H1 (cell line): ENCODE measurements around the gene AK2. TPM values are rescaled to one million over a fixed set of nuclear protein-coding genes. Genes with fewer than 3 reads are reported as not detected.

Experiments used
- CTCF ChIA-PET: fragments of 300-600 bp; sonication (Branson Sonifier 250); formaldehyde crosslinking; loops from one replicate; lab custom pipeline; 2021; ENCODE audit not compliant: partially characterized antibody; lab: Charles Lee
- POLR2A ChIA-PET: fragments of 300-600 bp; sonication (Branson Sonifier 250); formaldehyde crosslinking; loops from one replicate; lab custom pipeline; 2021; ENCODE audit warnings: inconsistent platforms; ENCODE audit not compliant: partially characterized antibody; lab: Charles Lee
- DNase-seq, 2 experiments: peaks; one replicate each; pipeline versions ENCODE4 v3.0.0 to v3.0.0-alpha.2; 2010 to 2022; ENCODE audit warnings: low spot score in 2 of 2, low read depth in 1 of 2, mixed read lengths in 1 of 2
- FAIRE-seq: peaks from 2 replicates; lab custom pipeline; 2011; peaks lifted over from hg19 to GRCh38; lab: Jason Lieb, UNC
- H2AFZ ChIP-seq: 2 replicates; pipeline ENCODE4 v1.8.1; 2012; ENCODE audit warnings: low read length, inconsistent platforms
- H2AK5ac ChIP-seq: 2 replicates; pipeline ENCODE4 v1.6.1; 2013; ENCODE audit warnings: low read depth, low read length
- H2BK120ac ChIP-seq: replicated peaks from 2 replicates; pipeline ENCODE3; 2013; ENCODE audit warnings: low read depth, low read length, inconsistent platforms
- H2BK12ac ChIP-seq: 2 replicates; pipeline ENCODE4 v1.6.1; 2013; ENCODE audit warnings: low read depth, low read length
- H2BK15ac ChIP-seq: 2 replicates; pipeline ENCODE4 v1.6.1; 2013; ENCODE audit warnings: low read length
- H2BK20ac ChIP-seq: 2 replicates; pipeline ENCODE4 v1.6.1; 2013; ENCODE audit warnings: low read length
- H2BK5ac ChIP-seq: 2 replicates; pipeline ENCODE4 v1.6.1; 2013; ENCODE audit warnings: low read depth, low read length
- H3K14ac ChIP-seq: 2 replicates; pipeline ENCODE4 v1.6.1; 2013; ENCODE audit warnings: inconsistent platforms; ENCODE audit not compliant: insufficient read length
- H3K18ac ChIP-seq: 2 replicates; pipeline ENCODE4 v1.6.1; 2013; ENCODE audit warnings: low read length; ENCODE audit errors: extremely low read depth
- H3K23ac ChIP-seq: 2 replicates; pipeline ENCODE4 v1.6.1; 2013; ENCODE audit warnings: inconsistent platforms; ENCODE audit not compliant: insufficient read length
- H3K23me2 ChIP-seq: 2 replicates; pipeline ENCODE4 v1.6.1; 2013; ENCODE audit warnings: low read depth, low read length
- H3K27ac ChIP-seq: 2 replicates; pipeline ENCODE4 v1.6.1; 2011; ENCODE audit warnings: low read depth, low read length, inconsistent platforms
- H3K27me3 ChIP-seq, 4 experiments: replicated peaks in 1 of 4; 1 replicate in 1 of 4; 2 replicates in 3 of 4; pipeline versions ENCODE4 v1.6.1 to v1.8.1; 2011 to 2013; ENCODE audit warnings: low read length in 3 of 4, mild to moderate bottlenecking in 3 of 4, inconsistent platforms in 2 of 4, mixed read lengths in 2 of 4, moderate library complexity in 1 of 4; ENCODE audit not compliant: control insufficient read depth in 3 of 4, insufficient read depth in 3 of 4; ENCODE audit errors: extremely low read depth in 1 of 4
- H3K36me3 ChIP-seq, 4 experiments: 2 replicates each; pipeline versions ENCODE4 v1.6.1 to v1.8.1; 2011 to 2013; ENCODE audit warnings: mild to moderate bottlenecking in 4 of 4, low read length in 3 of 4, moderate library complexity in 2 of 4, control low read depth in 1 of 4, inconsistent platforms in 1 of 4; ENCODE audit not compliant: insufficient read depth in 4 of 4, control insufficient read depth in 2 of 4
- H3K4ac ChIP-seq: replicated peaks from 2 replicates; pipeline ENCODE3; 2013; ENCODE audit warnings: low read length, low read depth, mixed read lengths, inconsistent platforms; ENCODE audit not compliant: insufficient read length
- H3K4me1 ChIP-seq, 4 experiments: replicated peaks in 1 of 4; 1 replicate in 1 of 4; 2 replicates in 3 of 4; pipeline versions ENCODE4 v1.6.1 to v1.8.1; 2011 to 2013; ENCODE audit warnings: low read length in 3 of 4, inconsistent platforms in 2 of 4, mixed read lengths in 1 of 4; ENCODE audit not compliant: insufficient read depth in 4 of 4, control insufficient read depth in 3 of 4
- H3K4me2 ChIP-seq, 2 experiments: 2 replicates each; pipeline versions ENCODE4 v1.6.1 to v1.8.1; 2011 to 2013; ENCODE audit warnings: low read depth in 2 of 2, low read length in 2 of 2, control low read depth in 1 of 2, inconsistent platforms in 1 of 2, mild to moderate bottlenecking in 1 of 2; ENCODE audit not compliant: insufficient read depth in 1 of 2
- H3K4me3 ChIP-seq, 4 experiments: fragments of 200-600, 300-600 bp in 1 of 4; sonication (generic), shearing (Covaris generic), sonication (Bioruptor Twin) in 1 of 4; 2 replicates each; pipeline versions ENCODE4 v1.5.1 to v1.8.1; 2011 to 2016; ENCODE audit warnings: low read length in 4 of 4, low read depth in 3 of 4, control low read depth in 2 of 4, inconsistent platforms in 2 of 4, mild to moderate bottlenecking in 2 of 4, mixed read lengths in 1 of 4, moderate library complexity in 1 of 4; ENCODE audit not compliant: insufficient read depth in 2 of 4; ENCODE audit errors: extremely low read depth in 1 of 4
- H3K56ac ChIP-seq: replicated peaks from 2 replicates; pipeline ENCODE3; 2013; ENCODE audit warnings: low read depth, mild to moderate bottlenecking, mixed read lengths, low read length, inconsistent platforms; ENCODE audit not compliant: insufficient read length
- H3K79me1 ChIP-seq: 2 replicates; pipeline ENCODE4 v1.6.1; 2013; ENCODE audit warnings: low read depth, low read length, control low read depth
- H3K79me2 ChIP-seq, 2 experiments: 2 replicates each; pipeline versions ENCODE4 v1.6.1 to v1.8.1; 2012 to 2013; ENCODE audit warnings: low read length in 2 of 2, mild to moderate bottlenecking in 2 of 2, inconsistent platforms in 1 of 2; ENCODE audit not compliant: insufficient read depth in 2 of 2, control insufficient read depth in 1 of 2
- H3K9ac ChIP-seq, 4 experiments: replicated peaks in 1 of 4; 1 replicate in 1 of 4; 2 replicates in 3 of 4; pipeline versions ENCODE4 v1.6.1 to v1.8.1; 2011 to 2013; ENCODE audit warnings: low read depth in 3 of 4, low read length in 3 of 4, control low read depth in 2 of 4, mild to moderate bottlenecking in 2 of 4, moderate library complexity in 2 of 4, inconsistent platforms in 1 of 4; ENCODE audit errors: extremely low read depth in 1 of 4
- H3K9me3 ChIP-seq, 2 experiments: 2 replicates each; pipeline versions ENCODE4 v1.6.1 to v1.8.1; 2012 to 2013; ENCODE audit warnings: mild to moderate bottlenecking in 2 of 2, moderate library complexity in 2 of 2, control low read depth in 1 of 2, inconsistent platforms in 1 of 2, low read depth in 1 of 2, low read length in 1 of 2, mixed read lengths in 1 of 2; ENCODE audit not compliant: insufficient read depth in 2 of 2
- H4K20me1 ChIP-seq, 2 experiments: replicated peaks in 1 of 2; 2 replicates each; pipeline versions ENCODE3 to v1.8.1; 2011 to 2013; ENCODE audit warnings: inconsistent platforms in 2 of 2, low read length in 2 of 2, mild to moderate bottlenecking in 1 of 2; ENCODE audit not compliant: insufficient read depth in 2 of 2, control insufficient read depth in 1 of 2
- H4K5ac ChIP-seq: 2 replicates; pipeline ENCODE4 v1.6.1; 2013; ENCODE audit warnings: low read length, low read depth, mixed read lengths, inconsistent platforms; ENCODE audit not compliant: insufficient read length
- H4K8ac ChIP-seq: 2 replicates; pipeline ENCODE4 v1.8.0; 2013; ENCODE audit warnings: mild to moderate bottlenecking, moderate library complexity, low read length, inconsistent platforms; ENCODE audit not compliant: insufficient read depth; ENCODE audit errors: extremely low read depth
- H4K91ac ChIP-seq: replicated peaks from 2 replicates; pipeline ENCODE3; 2013; ENCODE audit warnings: low read length, mixed read lengths, inconsistent platforms; ENCODE audit not compliant: insufficient read length
- ASH2L ChIP-seq: fragments of 200-600, 300-600 bp; sonication (generic); IDR thresholded peaks from one replicate; pipeline ENCODE4 v1.7.1; 2017; ENCODE audit warnings: low read length
- CHD1 ChIP-seq: IDR thresholded peaks from 2 replicates; pipeline ENCODE4 v1.6.1; 2012; ENCODE audit warnings: low read depth, low read length, improper control_type of control experiment
- CREB1 ChIP-seq: IDR thresholded peaks from 2 replicates; pipeline ENCODE4 v1.6.1; 2012; ENCODE audit warnings: inconsistent platforms
- EZH2 ChIP-seq: fragments of 200-600 bp; sonication (generic); IDR thresholded peaks from 2 replicates; pipeline ENCODE4 v1.7.1; 2012; ENCODE audit warnings: low read depth, mild to moderate bottlenecking, moderate library complexity, low read length, inconsistent platforms; ENCODE audit not compliant: severe bottlenecking
- KDM1A ChIP-seq: fragments of 200-600, 300-600 bp; sonication (generic); IDR thresholded peaks from 2 replicates; pipeline ENCODE4 v1.7.1; 2016; ENCODE audit warnings: mild to moderate bottlenecking, low read length, borderline replicate concordance
- KDM5A ChIP-seq: fragments of 200-600 bp; IDR thresholded peaks from 2 replicates; pipeline ENCODE4 v1.7.1; 2012; ENCODE audit warnings: mild to moderate bottlenecking, low read length, inconsistent platforms, mixed read lengths
- NRF1 ChIP-seq: IDR thresholded peaks from 2 replicates; pipeline ENCODE4 v1.6.1; 2011; ENCODE audit warnings: mild to moderate bottlenecking, low read depth, low read length, improper control_type of control experiment
- RAD21 ChIP-seq, 2 experiments: IDR thresholded peaks in 1 of 2; conservative IDR thresholded peaks in 1 of 2; 2 replicates each; pipeline ENCODE4 v1.6.1; 2011; ENCODE audit warnings: low read depth in 2 of 2, low read length in 2 of 2, improper control_type of control experiment in 1 of 2, inconsistent platforms in 1 of 2, mild to moderate bottlenecking in 1 of 2, moderate library complexity in 1 of 2
- SP4 ChIP-seq: IDR thresholded peaks from 2 replicates; pipeline ENCODE4 v1.6.1; 2012; ENCODE audit warnings: low read length, inconsistent platforms
- SRF ChIP-seq: IDR thresholded peaks from 2 replicates; pipeline ENCODE4 v1.6.1; 2011; ENCODE audit warnings: mild to moderate bottlenecking, low read depth, low read length, moderate library complexity
- WGBS, 2 experiments: shearing (Covaris generic) in 1 of 2; methylation state at CpG; one replicate each; pipeline versions ENCODE4 v1.1.6 to v1.1.7; 2013 to 2015; ENCODE audit warnings: low lambda C conversion rate in 2 of 2, mixed read lengths in 2 of 2, inconsistent platforms in 1 of 2, low coverage in 1 of 2, missing lambda C conversion rate in 1 of 2; ENCODE audit not compliant: insufficient replicate concordance in 2 of 2, insufficient coverage in 1 of 2, insufficient read length in 1 of 2; ENCODE audit errors: extremely low coverage in 1 of 2, missing lambda C conversion rate in 1 of 2; 5-methylcytosine and 5-hydroxymethylcytosine counted together
- polyA plus RNA-seq, 7 experiments: library from polyadenylated mRNA; depleted of rRNA in 3 of 7; stranded (reverse) in 5 of 7; unstranded in 2 of 7; fragments of >200 nt in 5 of 7; fragments of 200-250 nt in 2 of 7; gene quantifications; 1 replicate in 5 of 7; 2 replicates in 1 of 7; 4 replicates in 1 of 7; pipeline versions ENCODE4 v1.2.1 to v1.2.3, GENCODE V29; 2011 to 2013; ENCODE audit warnings: missing spikeins in 2 of 7, mixed read lengths in 2 of 7
- total RNA-seq: library from RNA; stranded (reverse); fragmentation: NEBNext Ultra II Directional; extraction: Animal tissue kit (Norgen Biotek cat#: 25700); gene quantifications from 2 replicates; pipeline ENCODE4 v1.2.1, GENCODE V29; 2021

AK2 gene
- total and polyA plus RNA-seq, 2 of the 8 experiments (the other 6 are each of a cell fraction or from before 2014, with no cell fraction given), result 92.3 to 137 TPM

DNA sequence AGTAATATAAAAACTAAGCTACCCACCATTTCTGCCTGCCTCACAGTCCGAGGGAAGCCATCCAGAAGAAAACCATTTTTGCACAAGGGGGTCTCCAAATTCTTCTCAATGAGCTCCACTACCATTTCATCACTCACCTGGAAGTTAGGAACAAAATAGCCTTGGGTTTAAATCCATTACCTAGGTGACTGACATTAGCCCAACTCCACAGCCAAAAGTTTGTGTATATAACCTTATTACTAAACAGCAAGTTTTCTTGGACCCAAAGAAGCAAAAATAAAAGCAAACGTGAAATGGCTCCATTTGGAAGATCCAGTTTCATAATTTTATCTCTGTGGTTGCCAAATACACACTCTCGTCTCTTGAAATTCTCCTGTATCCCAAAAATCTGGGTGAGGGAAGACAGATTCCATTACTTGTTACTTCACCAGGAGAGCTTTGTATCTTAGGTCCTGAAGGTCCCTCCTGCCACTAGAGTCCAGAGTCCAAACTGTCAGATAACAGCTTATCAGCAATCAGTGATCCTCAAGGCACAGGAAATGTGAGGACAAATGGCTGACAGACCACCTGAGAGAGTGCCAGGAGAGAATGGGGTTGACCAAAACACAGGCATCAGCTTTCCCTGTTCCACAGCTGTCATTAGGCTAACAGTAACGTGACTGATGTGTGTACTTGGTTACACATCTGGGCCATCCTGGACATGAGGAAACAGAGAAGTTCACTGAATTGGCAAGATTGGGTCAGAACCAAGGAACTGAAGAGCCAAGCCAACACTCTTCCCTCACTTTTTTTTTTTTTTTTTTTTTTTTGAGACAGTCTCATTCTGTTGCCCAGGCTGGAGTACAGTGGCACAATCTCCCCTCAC, 14.9 kb downstream of the AK2 start:
- H3K4me3 ChIP-seq, result no peak overlapping the region
- H3K79me1 ChIP-seq, result peaks cover 2% of the 10 kb centered on the region
- no peak overlapping the region for H3K23ac ChIP-seq
- no peak overlapping the region for H3K14ac ChIP-seq
- H2AFZ ChIP-seq, result no peak overlapping the region
- no peaks in the 10 kb centered on the region for H3K27me3 ChIP-seq
- no peak overlapping the region for H3K4ac ChIP-seq
- H3K18ac ChIP-seq, result no peak overlapping the region
- peaks cover 0 to 14% of the 10 kb centered on the region in 2 experiments; a peak in 2 of 4 replicates for H3K79me2 ChIP-seq
- no peak overlapping the region for H4K91ac ChIP-seq
- H2BK20ac ChIP-seq, result no peak overlapping the region
- H4K5ac ChIP-seq, result no peak overlapping the region
- no peaks in the 10 kb centered on the region for H3K9me3 ChIP-seq
- H2BK12ac ChIP-seq, result no peak overlapping the region
- H3K4me1 ChIP-seq, result no peaks in the 10 kb centered on the region; a peak in 2 of 7 replicates
- no peak overlapping the region for H2BK120ac ChIP-seq
- FAIRE-seq (no peak), DNase-seq (no peak)
- ChIA-PET POLR2A (interaction anchor here (0.8 to 1.2 kb wide), 3 partner anchors 9 to 23 kb away, joined by 4 to 5 read pairs (median 5); no protein-coding TSS in a partner anchor), CTCF (interaction anchor here (1.1 to 3.0 kb wide), 7 partner anchors 13 to 132 kb away, joined by 3 to 14 read pairs (median 5); no protein-coding TSS in a partner anchor)
- no peak overlapping the region for H2BK15ac ChIP-seq
- no peak overlapping the region for H3K56ac ChIP-seq
- no peak overlapping the region for H3K9ac ChIP-seq
- peaks cover 12 to 64% (median 46%) of the 10 kb centered on the region in 4 experiments; a peak in 7 of 8 replicates for H3K36me3 ChIP-seq
- no peak overlapping the region for H3K27ac ChIP-seq
- TF ChIP-seq SRF (no peak), SP4 (no peak), KDM1A (no peak), NRF1 (no peak), ASH2L (no peak), CHD1 (no peak), RAD21 (IDR thresholded peaks at IDR 0.05 in 1 of 2, conservative IDR thresholded peaks at IDR 0.05 in 1 of 2; ENCODE audit: low read depth in 2 of 2, low read length in 2 of 2) (no peak), EZH2 (no peak), KDM5A (no peak), CREB1 (no peak)
- H3K4me2 ChIP-seq, result no peak overlapping the region
- H4K20me1 ChIP-seq, result peaks cover 2 to 3% of the 10 kb centered on the region in 2 experiments
- H2AK5ac ChIP-seq, result no peak overlapping the region
- no peak overlapping the region for H4K8ac ChIP-seq
- H2BK5ac ChIP-seq, result no peak overlapping the region
- no peaks in the 10 kb centered on the region for H3K23me2 ChIP-seq
- 84% methylated on average over 4 of the region's 4 CpGs; no CpG with 5 or more reads in 1 of the 2 experiments for WGBS, 2 experiments
